ENCODE data around the gene UBL4A.

Gene UBL4A

GRCh38 chrX:154463611-154464220 is 22.7 kb downstream of the UBL4A start:
- Histone ChIP-seq H3K27ac (ENCODE audit: insufficient read depth, low read length, poor library complexity, severe bottlenecking) (no peak overlapping the region), H3K27me3 (replicated peaks; ENCODE audit: control insufficient read depth, insufficient read depth, low read length, poor library complexity, severe bottlenecking) (no peaks in the 10 kb centered on the region), H3K4me3 (ENCODE audit: insufficient read depth, low read depth, low read length, poor library complexity, severe bottlenecking) (no peak overlapping the region), H3K36me3 (ENCODE audit: control insufficient read depth, insufficient read depth, low read length) (peaks cover 11% of the 10 kb centered on the region), H3K9me3 (ENCODE audit: control insufficient read depth, low read length) (no peaks in the 10 kb centered on the region), H3K4me1 (ENCODE audit: control insufficient read depth, insufficient read depth, low read length, poor library complexity, severe bottlenecking) (peaks cover 4% of the 10 kb centered on the region)
- DNase-seq: no peak

GRCh38 chrX:154462396-154462795 is 24.0 kb downstream of the UBL4A start:
- DNase-seq: no peak
- H3K4me3 ChIP-seq (ENCODE audit: insufficient read depth, low read depth, low read length, poor library complexity, severe bottlenecking): no peak overlapping the region
- H3K36me3 ChIP-seq (ENCODE audit: control insufficient read depth, insufficient read depth, low read length): peaks cover 11% of the 10 kb centered on the region
- H3K4me1 ChIP-seq (ENCODE audit: control insufficient read depth, insufficient read depth, low read length, poor library complexity, severe bottlenecking): peaks cover 4% of the 10 kb centered on the region
- no peak overlapping the region for H3K27ac ChIP-seq (ENCODE audit: insufficient read depth, low read length, poor library complexity, severe bottlenecking)
- H3K27me3 ChIP-seq (replicated peaks; ENCODE audit: control insufficient read depth, insufficient read depth, low read length, poor library complexity, severe bottlenecking): no peaks in the 10 kb centered on the region
- H3K9me3 ChIP-seq (ENCODE audit: control insufficient read depth, low read length): no peaks in the 10 kb centered on the region

- no peak overlapping the region for H3K4me3 ChIP-seq (ENCODE audit: insufficient read depth, low read depth, low read length, poor library complexity, severe bottlenecking)
- H3K27me3 ChIP-seq (replicated peaks; ENCODE audit: control insufficient read depth, insufficient read depth, low read length, poor library complexity, severe bottlenecking): no peaks in the 10 kb centered on the region
- H3K9me3 ChIP-seq (ENCODE audit: control insufficient read depth, low read length): no peaks in the 10 kb centered on the region
- H3K27ac ChIP-seq (ENCODE audit: insufficient read depth, low read length, poor library complexity, severe bottlenecking): no peak overlapping the region
- no peak for DNase-seq
- peaks cover 4% of the 10 kb centered on the region for H3K4me1 ChIP-seq (ENCODE audit: control insufficient read depth, insufficient read depth, low read length, poor library complexity, severe bottlenecking)
- H3K36me3 ChIP-seq (ENCODE audit: control insufficient read depth, insufficient read depth, low read length): peaks cover 3% of the 10 kb centered on the region
Measured at GRCh38 chrX:154460326-154460725, 26.1 kb downstream of the UBL4A start.

DNA sequence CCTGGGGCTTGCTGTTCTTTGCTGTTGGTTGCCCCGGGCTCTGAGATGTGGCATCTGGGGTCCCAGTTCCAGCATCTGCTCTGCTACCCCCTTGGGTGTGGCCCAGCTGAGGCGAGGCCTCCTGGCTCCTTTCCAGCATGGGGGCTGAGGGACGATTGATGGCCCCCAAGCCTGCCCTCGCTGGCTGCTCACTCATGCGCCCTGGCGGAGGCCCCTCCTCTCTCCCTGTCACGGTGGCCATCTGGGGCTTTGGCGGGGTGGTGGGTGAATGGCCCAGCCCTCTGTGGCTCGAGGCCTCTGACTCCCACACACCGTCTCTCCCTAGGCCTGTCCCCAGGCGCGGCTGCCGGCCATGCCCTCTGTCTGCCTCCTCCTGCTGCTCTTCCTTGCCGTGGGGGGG is 26.6 kb downstream of the UBL4A start:
- Histone ChIP-seq H3K27me3 (replicated peaks; ENCODE audit: control insufficient read depth, insufficient read depth, low read length, poor library complexity, severe bottlenecking) (no peaks in the 10 kb centered on the region), H3K4me1 (ENCODE audit: control insufficient read depth, insufficient read depth, low read length, poor library complexity, severe bottlenecking) (peaks cover 4% of the 10 kb centered on the region), H3K27ac (ENCODE audit: insufficient read depth, low read length, poor library complexity, severe bottlenecking) (no peak overlapping the region), H3K36me3 (ENCODE audit: control insufficient read depth, insufficient read depth, low read length) (peaks cover 3% of the 10 kb centered on the region), H3K4me3 (ENCODE audit: insufficient read depth, low read depth, low read length, poor library complexity, severe bottlenecking) (no peak overlapping the region), H3K9me3 (ENCODE audit: control insufficient read depth, low read length) (no peaks in the 10 kb centered on the region)
- DNase-seq: no peak

GRCh38 chrX:154458954-154459778 is 27.2 kb downstream of the UBL4A start:
- H3K27ac ChIP-seq (ENCODE audit: insufficient read depth, low read length, poor library complexity, severe bottlenecking): peak overlapping the region; percentile 58
- H3K27me3 ChIP-seq (replicated peaks; ENCODE audit: control insufficient read depth, insufficient read depth, low read length, poor library complexity, severe bottlenecking): no peaks in the 10 kb centered on the region
- DNase-seq: no peak
- no peaks in the 10 kb centered on the region for H3K9me3 ChIP-seq (ENCODE audit: control insufficient read depth, low read length)
- peaks cover 4% of the 10 kb centered on the region for H3K4me1 ChIP-seq (ENCODE audit: control insufficient read depth, insufficient read depth, low read length, poor library complexity, severe bottlenecking)
- H3K36me3 ChIP-seq (ENCODE audit: control insufficient read depth, insufficient read depth, low read length): peaks cover 2% of the 10 kb centered on the region
- H3K4me3 ChIP-seq (ENCODE audit: insufficient read depth, low read depth, low read length, poor library complexity, severe bottlenecking): peak overlapping the region; percentile 61

GRCh38 chrX:154458116-154458953 is 28.1 kb downstream of the UBL4A start, which contains the start of gene PLXNA3:
Gene PLXNA3, plus strand, starts transcription at chrX:154458281. Its CDS starts 1,903 bp downstream, at chrX:154460184.
- H3K4me1 ChIP-seq (ENCODE audit: control insufficient read depth, insufficient read depth, low read length, poor library complexity, severe bottlenecking): peaks cover 4% of the 10 kb centered on the region
- no peaks in the 10 kb centered on the region for H3K27me3 ChIP-seq (replicated peaks; ENCODE audit: control insufficient read depth, insufficient read depth, low read length, poor library complexity, severe bottlenecking)
- H3K36me3 ChIP-seq (ENCODE audit: control insufficient read depth, insufficient read depth, low read length): no peaks in the 10 kb centered on the region
- peak; percentile 46 to 56 (median 54) for DNase-seq
- peak within 1 kb of the TSS; percentile 61 for H3K4me3 ChIP-seq (ENCODE audit: insufficient read depth, low read depth, low read length, poor library complexity, severe bottlenecking)
- peak within 1 kb of the TSS; percentile 58 for H3K27ac ChIP-seq (ENCODE audit: insufficient read depth, low read length, poor library complexity, severe bottlenecking)
- H3K9me3 ChIP-seq (ENCODE audit: control insufficient read depth, low read length): no peaks in the 10 kb centered on the region

- H3K27me3 ChIP-seq (replicated peaks; ENCODE audit: control insufficient read depth, insufficient read depth, low read length, poor library complexity, severe bottlenecking): no peaks in the 10 kb centered on the region
- no peak overlapping the region for H3K27ac ChIP-seq (ENCODE audit: insufficient read depth, low read length, poor library complexity, severe bottlenecking)
- H3K4me1 ChIP-seq (ENCODE audit: control insufficient read depth, insufficient read depth, low read length, poor library complexity, severe bottlenecking): peaks cover 4% of the 10 kb centered on the region
- DNase-seq: peak; percentile 51 to 56 (median 51)
- peak overlapping the region; percentile 34 for H3K4me3 ChIP-seq (ENCODE audit: insufficient read depth, low read depth, low read length, poor library complexity, severe bottlenecking)
- no peaks in the 10 kb centered on the region for H3K36me3 ChIP-seq (ENCODE audit: control insufficient read depth, insufficient read depth, low read length)
- H3K9me3 ChIP-seq (ENCODE audit: control insufficient read depth, low read length): no peaks in the 10 kb centered on the region
Measured at GRCh38 chrX:154457491-154458115, 28.8 kb downstream of the UBL4A start.

GRCh38 chrX:154452823-154453222 is 33.6 kb downstream of the UBL4A start:
- H3K4me3 ChIP-seq (ENCODE audit: insufficient read depth, low read depth, low read length, poor library complexity, severe bottlenecking): no peak overlapping the region
- no peaks in the 10 kb centered on the region for H3K9me3 ChIP-seq (ENCODE audit: control insufficient read depth, low read length)
- no peaks in the 10 kb centered on the region for H3K4me1 ChIP-seq (ENCODE audit: control insufficient read depth, insufficient read depth, low read length, poor library complexity, severe bottlenecking)
- no peak for DNase-seq
- peaks cover 17% of the 10 kb centered on the region for H3K36me3 ChIP-seq (ENCODE audit: control insufficient read depth, insufficient read depth, low read length)
- no peaks in the 10 kb centered on the region for H3K27me3 ChIP-seq (replicated peaks; ENCODE audit: control insufficient read depth, insufficient read depth, low read length, poor library complexity, severe bottlenecking)
- H3K27ac ChIP-seq (ENCODE audit: insufficient read depth, low read length, poor library complexity, severe bottlenecking): no peak overlapping the region

GRCh38 chrX:154450312-154450711 is 36.1 kb downstream of the UBL4A start:
- no peaks in the 10 kb centered on the region for H3K9me3 ChIP-seq (ENCODE audit: control insufficient read depth, low read length)
- no peaks in the 10 kb centered on the region for H3K27me3 ChIP-seq (replicated peaks; ENCODE audit: control insufficient read depth, insufficient read depth, low read length, poor library complexity, severe bottlenecking)
- DNase-seq: no peak
- peaks cover under 1% of the 10 kb centered on the region for H3K4me1 ChIP-seq (ENCODE audit: control insufficient read depth, insufficient read depth, low read length, poor library complexity, severe bottlenecking)
- H3K4me3 ChIP-seq (ENCODE audit: insufficient read depth, low read depth, low read length, poor library complexity, severe bottlenecking): no peak overlapping the region
- H3K27ac ChIP-seq (ENCODE audit: insufficient read depth, low read length, poor library complexity, severe bottlenecking): no peak overlapping the region
- peaks cover 22% of the 10 kb centered on the region for H3K36me3 ChIP-seq (ENCODE audit: control insufficient read depth, insufficient read depth, low read length)
